Measurements from ENCODE around the gene CENPC.

DNA sequence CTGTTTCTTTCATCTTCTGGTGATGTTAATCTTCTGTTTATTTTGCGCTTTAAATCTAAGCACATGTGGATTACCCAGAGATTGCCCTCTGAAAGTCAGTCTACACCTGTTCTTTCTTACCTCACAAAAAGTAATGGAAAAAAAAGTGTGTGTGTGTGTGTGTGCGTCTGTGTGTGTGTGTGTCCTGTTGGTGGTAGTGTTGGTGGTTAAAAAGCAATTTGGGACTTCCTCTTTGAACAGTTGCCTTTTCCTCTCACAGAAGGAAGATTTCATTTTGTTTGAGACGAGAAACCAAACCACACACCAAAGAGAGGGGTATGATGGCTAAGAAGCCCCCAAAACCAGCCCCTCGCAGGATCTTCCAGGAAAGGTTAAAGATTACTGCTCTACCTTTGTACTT is 13.2 kb upstream of the CENPC start, which contains the start of gene STAP1:
- TF ChIP-seq, protein P1, sequence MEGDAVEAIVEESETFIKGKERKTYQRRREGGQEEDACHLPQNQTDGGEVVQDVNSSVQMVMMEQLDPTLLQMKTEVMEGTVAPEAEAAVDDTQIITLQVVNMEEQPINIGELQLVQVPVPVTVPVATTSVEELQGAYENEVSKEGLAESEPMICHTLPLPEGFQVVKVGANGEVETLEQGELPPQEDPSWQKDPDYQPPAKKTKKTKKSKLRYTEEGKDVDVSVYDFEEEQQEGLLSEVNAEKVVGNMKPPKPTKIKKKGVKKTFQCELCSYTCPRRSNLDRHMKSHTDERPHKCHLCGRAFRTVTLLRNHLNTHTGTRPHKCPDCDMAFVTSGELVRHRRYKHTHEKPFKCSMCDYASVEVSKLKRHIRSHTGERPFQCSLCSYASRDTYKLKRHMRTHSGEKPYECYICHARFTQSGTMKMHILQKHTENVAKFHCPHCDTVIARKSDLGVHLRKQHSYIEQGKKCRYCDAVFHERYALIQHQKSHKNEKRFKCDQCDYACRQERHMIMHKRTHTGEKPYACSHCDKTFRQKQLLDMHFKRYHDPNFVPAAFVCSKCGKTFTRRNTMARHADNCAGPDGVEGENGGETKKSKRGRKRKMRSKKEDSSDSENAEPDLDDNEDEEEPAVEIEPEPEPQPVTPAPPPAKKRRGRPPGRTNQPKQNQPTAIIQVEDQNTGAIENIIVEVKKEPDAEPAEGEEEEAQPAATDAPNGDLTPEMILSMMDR (conservative IDR thresholded peaks at IDR 0.05; ENCODE audit: low read depth in 2 of 2) = no peak
- TF ChIP-seq POLR2AphosphoS5 (IDR thresholded peaks at IDR 0.05; ENCODE audit: low read depth) (no peak), EZH2phosphoT487 (IDR thresholded peaks at IDR 0.05; ENCODE audit: unreplicated experiment) (no peak), EZH2 (IDR thresholded peaks at IDR 0.05; ENCODE audit: low read depth, unreplicated experiment) (no peak), REST (IDR thresholded peaks at IDR 0.05; ENCODE audit: unreplicated experiment) (no peak)
